Measurements from ENCODE around the gene TNNT2.

DNA sequence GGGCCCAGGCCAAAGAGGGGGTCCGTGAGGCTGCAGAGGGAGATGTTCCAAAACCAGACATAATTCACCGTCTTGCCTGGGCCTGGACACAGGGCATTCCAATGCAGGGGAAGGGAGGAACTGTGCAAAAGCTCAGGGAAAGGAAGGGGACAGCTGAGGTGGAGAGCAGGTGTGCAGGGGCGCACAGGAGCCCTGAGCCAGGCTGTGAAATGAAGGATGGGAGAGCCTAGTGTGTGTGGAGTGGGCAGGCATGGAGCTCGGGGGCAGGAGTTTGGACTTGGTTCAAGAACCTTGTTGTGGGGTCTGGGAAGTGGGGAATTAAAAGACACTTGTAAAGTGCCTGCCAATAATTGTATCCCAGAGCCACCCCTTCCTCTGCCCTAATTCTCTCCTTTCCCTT lies 41.8 kb upstream of the TNNT2 start:
- TF ChIP-seq, protein P1, sequence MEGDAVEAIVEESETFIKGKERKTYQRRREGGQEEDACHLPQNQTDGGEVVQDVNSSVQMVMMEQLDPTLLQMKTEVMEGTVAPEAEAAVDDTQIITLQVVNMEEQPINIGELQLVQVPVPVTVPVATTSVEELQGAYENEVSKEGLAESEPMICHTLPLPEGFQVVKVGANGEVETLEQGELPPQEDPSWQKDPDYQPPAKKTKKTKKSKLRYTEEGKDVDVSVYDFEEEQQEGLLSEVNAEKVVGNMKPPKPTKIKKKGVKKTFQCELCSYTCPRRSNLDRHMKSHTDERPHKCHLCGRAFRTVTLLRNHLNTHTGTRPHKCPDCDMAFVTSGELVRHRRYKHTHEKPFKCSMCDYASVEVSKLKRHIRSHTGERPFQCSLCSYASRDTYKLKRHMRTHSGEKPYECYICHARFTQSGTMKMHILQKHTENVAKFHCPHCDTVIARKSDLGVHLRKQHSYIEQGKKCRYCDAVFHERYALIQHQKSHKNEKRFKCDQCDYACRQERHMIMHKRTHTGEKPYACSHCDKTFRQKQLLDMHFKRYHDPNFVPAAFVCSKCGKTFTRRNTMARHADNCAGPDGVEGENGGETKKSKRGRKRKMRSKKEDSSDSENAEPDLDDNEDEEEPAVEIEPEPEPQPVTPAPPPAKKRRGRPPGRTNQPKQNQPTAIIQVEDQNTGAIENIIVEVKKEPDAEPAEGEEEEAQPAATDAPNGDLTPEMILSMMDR (IDR thresholded peaks at IDR 0.05; ENCODE audit: low read depth, low read length, missing input control): no peak
- TF ChIP-seq RXRA (IDR thresholded peaks at IDR 0.05) (no peak), GABPA (IDR thresholded peaks at IDR 0.05 in 1 of 2, conservative IDR thresholded peaks at IDR 0.05 in 1 of 2) (no peak), TAF1 (conservative IDR thresholded peaks at IDR 0.05) (no peak), NR2F2 (IDR thresholded peaks at IDR 0.05) (no peak), SP1 (IDR thresholded peaks at IDR 0.05) (no peak), RAD21 (IDR thresholded peaks at IDR 0.05) (no peak)
